HG02981 (cell line): Measurements from ENCODE around the gene CCDC187.

Source experiments
- ATAC-seq: cut with Tn5 transposase; IDR thresholded peaks from one replicate; pipeline ENCODE4 v1.9.1; 2021; ENCODE audit warnings: mild to moderate bottlenecking, moderate library complexity; ENCODE audit not compliant: unreplicated experiment

The CCDC187 gene

DNA sequence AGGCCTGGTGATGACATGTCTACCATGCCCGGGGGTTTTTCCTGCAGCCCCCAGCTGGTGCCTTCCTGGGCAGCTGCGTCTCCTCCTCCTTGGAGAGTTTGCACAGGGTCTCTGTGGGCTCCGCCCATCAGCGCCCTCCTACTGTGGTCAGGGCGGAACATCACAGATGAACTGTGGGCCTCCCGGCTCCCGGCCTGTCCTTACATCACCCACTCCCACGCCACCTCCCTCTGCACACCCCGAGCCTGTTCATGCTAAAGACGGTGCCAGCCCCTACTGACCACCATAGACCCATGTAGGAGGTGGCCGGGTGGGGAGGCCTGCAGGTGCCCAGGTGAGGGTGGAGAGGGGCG is 36.0 kb upstream of the CCDC187 start:
- ATAC-seq, result no peak

GRCh38 chr9:136339173-136339957 is 35.5 kb upstream of the CCDC187 start:
- ATAC-seq, result no peak

DNA sequence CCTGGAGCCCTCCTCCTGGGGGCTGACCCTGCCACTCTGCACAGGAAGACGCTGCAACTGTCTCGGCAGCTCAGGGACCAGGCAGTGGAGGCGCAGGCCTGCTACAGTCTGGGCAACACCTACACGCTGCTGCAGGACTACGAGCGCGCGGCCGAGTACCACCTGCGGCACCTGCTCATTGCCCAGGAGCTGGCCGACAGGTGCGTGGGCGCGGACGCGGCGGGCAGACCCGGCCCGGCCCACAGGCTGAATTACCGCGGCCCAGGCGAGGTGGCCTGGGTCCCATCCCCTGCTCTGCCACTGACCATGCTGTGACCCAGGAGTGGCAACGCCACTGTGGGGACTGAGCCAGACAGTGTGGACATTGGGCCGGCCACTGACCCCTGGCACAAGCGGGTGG is 34.6 kb upstream of the CCDC187 start:
- ATAC-seq, result no peak

DNA sequence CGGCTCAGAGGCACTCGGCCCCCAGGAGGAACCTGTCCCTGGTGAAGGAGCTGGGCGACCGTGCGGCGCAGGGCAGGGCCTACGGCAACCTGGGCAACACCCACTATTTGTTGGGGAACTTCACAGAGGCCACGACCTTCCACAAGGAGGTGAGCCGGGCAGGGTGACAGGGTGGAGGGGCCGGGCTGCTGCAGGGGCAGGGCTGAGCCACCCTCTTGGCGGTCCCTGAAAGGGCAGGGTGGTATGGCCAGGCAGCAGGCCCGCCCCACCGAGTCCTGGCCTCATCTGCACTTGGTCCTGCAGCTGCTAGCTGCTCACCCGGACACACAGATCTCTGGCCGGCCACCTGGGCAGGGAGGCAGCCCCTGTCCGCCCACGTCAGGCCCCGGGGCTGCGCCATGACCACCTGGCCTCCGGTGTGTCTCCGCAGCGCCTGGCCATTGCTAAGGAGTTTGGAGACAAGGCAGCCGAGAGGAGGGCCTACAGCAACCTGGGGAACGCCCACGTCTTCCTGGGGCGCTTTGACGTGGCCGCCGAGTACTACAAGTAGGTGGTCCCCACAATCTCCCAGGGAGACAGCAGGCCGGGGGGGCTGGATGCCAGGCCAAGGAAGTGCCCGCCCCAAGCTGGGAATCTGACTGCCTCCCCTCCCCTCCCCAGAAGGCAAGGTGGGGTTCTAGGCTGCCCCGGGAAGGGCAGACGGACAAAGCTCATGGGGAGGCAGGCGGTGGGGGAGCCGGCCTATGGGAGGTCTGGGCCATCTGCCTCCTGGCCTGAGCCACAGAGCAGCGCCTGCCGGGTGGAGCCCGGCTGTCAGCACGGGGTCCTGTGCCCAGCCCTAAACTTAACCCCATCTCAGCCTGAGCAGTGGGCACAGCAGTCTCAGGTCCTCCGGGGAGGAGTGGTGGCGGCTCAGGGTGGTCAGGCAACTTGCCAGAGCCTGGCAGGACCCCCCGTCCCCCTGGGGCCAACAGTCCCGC is 33.8 kb upstream of the CCDC187 start:
- ATAC-seq, result no peak

DNA sequence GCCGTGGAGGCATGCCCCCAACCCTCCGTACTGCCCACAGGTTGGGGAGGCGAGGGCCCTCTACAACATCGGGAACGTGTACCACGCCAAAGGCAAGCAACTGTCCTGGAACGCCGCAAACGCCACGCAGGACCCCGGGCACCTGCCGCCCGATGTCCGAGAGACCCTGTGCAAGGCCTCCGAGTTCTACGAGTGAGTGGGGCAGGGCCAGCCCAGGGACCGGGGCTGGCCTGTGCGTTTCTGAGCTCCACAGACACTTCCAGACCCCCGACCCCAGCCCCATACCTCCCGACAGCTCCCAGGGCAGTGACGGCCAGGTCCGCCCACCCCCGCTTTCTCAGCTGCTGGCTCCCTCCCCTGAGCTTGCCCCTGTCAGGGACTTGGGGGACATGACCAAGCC is 33.0 kb upstream of the CCDC187 start:
- ATAC-seq, result no peak

DNA sequence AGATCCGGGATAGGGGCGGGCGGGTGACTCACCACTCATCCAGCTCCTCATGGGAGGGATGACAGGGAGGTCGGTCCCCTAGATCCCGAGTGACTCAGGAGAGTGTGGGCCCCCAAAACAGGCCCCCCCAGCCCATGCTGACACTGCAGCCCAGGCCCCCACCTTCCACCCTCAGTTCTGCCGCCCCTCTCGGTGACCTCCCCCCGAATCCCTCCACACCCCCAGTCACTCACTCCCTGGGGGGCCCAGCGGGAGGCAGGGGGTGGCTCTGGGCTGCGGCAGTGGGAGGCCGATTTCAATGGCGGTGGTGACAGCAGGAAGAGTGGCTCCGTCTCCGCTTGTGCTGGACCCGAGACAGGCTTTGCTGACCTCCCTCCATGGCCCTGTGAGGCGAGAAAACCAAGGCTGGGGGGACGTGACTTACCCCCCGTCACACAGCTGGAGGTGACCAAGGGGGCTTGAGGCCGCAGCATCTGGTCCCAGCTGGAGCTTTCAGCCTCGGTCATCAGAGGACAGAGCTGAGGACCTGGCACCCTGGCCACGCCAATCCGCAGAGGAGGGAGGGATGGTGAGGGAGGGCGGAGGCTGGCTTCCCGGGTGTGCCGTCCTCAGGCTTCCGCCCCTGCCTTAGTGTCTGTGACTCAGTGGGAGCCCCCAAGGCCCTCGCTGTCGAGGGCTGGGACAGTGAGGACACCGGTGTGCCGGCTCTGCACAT is 32.4 kb upstream of the CCDC187 start:
- ATAC-seq, result no peak

- ATAC-seq, result no peak
Observed at GRCh38 chr9:136335296-136336155, 31.6 kb upstream of the CCDC187 start.

DNA sequence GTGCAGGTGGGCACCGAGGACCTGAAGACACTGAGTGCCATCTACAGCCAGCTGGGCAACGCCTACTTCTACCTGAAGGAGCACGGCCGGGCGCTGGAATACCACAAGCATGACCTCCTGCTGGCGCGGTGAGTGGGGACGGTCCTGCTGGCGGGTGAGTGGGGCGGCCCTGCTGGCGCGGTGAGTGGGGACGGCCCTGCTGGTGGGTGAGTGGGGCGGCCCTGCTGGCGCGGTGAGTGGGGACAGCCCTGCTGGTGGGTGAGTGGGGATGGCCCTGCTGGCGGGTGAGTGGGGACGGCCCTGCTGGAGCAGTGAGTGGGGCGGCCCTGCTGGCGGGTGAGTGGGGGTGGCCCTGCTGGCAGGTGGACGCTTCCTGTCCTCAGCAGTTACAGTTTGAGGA is 30.6 kb upstream of the CCDC187 start:
- ATAC-seq, result no peak

- ATAC-seq, result no peak
Observed at GRCh38 chr9:136333486-136333885, 29.6 kb upstream of the CCDC187 start.

DNA sequence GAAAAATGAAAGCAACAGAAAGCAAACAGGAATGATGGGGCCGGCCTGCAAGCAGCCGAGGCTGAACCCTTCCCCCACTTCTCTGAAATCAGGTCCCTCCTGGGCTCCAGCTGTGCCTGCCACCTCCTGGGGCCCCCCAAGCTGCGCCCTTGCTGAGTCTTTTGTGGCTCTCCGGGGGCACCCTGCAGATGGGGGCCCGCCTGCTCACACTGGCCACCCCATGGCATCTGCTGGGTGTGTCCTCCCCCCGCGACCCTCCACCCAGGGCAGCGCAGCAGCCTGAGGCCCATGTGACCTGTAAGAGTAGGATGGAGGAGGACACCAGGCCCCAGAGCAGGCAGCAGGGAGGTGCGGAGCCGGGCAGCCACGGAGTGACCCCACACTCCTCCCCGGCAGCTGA is 29.2 kb upstream of the CCDC187 start:
- no peak for ATAC-seq

DNA sequence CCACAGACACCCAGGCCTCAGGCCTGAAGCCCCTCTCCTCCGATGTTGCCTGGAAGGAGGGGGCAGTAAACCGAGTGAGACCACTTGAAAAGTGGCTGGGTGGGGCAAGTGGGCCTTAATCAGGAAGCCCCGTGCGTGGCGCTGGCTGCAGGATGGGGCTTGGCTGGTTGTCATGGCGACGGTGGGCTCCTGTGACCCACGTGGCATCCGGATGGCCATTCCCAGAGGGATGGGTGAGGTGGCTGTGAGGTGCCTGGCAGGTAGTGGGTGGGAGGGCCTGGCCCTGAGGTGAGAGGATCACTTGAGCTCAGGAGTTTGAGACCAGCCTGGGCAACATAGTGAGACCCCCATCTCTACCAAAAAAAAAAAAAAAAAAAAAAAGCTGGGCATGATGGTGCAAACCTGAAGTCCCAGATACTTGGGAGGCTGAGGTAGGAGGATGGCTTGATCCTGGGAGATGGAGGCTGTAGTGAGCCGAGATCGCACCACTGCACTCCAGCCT is 28.6 kb upstream of the CCDC187 start:
- no peak for ATAC-seq

DNA sequence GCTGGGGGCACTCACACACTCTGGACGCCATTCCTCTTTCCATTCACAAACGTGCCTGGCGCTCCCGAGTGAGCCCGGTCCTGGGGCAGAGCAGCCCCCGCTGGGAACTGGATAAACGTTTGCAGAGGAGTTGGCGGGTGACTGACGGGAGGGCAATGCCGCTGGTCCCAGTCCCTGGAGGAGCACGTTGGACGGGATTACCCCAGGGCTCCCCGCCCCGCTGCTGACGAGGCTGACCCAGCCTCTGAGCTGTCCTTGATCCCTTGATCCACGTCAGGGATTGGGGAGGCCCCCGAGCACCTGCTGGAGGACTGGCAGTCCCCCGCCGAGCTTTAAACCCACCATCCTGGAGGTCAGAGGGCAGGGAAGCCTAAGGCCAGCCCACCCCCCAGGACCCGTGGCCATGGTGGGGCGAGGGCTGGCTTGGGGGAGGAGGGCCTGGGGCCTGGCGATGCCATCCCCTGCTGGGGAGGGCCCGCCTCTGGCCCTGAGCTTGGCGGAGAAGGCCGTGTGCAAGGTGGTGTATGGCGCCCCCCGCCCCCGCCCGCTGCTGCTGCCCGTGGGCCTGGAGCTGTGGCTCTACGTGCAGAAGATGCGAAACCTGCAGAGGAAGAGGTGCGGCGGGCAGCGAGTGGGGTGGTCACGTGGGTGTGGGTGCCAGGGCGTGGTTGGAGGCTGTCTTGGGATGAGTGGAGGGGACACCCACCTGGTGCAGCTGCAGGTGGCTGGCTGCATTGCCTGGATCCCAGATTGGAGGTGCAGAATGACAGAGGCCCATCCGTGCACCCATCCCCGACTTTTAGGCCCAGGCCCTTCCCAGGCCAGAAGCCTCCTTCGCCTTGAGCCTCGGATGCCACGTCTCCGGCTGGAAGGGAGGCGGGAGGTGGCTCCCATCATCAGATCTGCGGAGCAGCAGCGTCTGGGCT is 27.9 kb upstream of the CCDC187 start:
- no peak for ATAC-seq

GRCh38 chr9:136331030-136331429 is 27.1 kb upstream of the CCDC187 start:
- no peak for ATAC-seq

- no peak for ATAC-seq
Observed at GRCh38 chr9:136330406-136330990, 26.6 kb upstream of the CCDC187 start.

DNA sequence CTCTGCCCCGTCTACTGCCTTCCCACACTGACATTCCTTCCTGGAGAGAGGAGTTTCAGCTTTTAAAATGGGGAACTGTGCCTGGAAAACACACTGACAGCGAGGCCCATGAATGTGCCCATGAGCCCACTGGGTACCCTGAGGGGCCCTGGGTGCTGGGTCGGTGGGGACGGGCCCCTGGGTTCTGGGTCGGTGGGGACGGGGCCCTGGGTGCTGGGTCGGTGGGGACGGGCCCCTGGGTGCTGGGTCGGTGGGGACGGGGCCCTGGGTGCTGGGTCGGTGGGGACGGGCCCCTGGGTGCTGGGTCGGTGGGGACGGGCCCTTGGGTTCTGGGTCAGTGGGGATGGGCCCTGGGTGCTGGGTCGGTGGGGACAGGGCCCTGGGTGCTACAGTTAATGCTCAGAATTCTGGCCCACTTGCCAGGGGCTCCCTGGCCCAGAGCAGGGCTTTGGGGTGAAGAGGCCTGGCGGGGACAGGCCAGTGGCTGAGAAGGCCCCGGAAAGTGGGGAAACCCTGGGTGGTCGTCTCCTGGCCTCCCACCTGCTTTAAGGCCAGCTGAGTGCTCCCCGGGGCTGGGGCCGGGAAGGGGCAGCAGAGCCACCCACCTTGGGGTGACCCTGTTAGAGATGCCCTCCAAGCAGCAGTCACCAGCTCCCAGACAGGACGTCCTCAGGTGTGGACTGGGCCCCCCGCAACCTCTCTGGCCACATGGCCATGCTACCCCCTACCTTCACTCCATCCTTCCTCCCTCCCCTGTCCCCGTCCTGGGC is 25.9 kb upstream of the CCDC187 start:
- ATAC-seq, result no peak

DNA sequence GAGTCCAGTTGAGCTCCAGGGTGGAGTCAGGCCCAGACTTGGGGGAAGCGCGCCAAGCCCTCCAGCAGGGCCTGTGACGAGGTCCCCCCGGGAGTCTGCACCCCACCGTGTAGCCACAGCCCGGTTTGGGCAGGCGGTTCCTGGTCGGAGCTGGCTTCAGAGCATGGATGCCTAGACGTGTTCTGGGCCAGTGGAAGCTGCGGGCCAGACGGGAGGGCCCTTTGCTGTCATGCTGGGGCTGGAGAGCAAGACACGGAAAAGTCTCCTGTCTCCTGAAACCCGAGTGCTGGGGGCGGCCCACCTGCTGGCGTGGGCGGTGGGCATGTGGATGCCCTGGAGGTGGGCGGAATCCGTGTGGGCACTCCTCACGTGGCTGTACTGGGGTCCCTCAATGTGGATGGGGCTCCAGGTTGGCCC is 25.3 kb upstream of the CCDC187 start:
- no peak for ATAC-seq

- ATAC-seq, result no peak
Observed at GRCh38 chr9:136328622-136329041, 24.7 kb upstream of the CCDC187 start.

DNA sequence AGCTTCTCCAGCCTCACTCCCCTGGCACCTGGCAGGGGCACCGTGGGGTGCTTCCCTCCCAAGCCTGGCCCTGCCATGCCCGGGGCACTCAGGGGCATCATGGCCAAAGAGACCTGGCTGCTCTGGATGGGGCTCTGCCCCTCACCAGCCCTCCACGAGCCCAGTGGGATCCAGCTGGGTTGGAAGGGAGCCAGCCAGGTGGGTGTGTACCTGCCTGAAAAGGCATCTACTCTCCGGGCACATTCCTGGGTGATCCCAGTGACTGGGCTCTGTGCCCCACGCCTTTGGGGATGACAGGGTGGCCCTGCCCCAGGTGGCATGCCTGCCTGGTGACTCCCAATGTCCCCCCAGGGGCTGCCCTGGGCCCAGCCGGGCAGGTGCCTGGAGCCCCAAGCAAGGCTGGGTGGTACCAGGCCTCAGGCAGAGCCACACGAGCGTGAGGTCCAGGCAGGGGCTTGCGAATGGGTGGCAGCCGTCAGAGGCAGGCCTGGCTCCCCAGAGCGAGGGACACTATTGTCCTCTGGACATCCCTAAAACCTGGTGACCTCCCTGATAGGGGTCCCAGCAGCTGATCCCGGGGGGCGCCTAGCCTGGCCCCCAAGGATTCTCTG is 24.2 kb upstream of the CCDC187 start:
- ATAC-seq, result no peak
